VCaP (cell line): ENCODE results near the gene CACNA1I.

Experiments used
- H3K27ac ChIP-seq: fragments of 450-650 bp; 2 replicates; pipeline ENCODE4 v1.5.1; 2017
- CTCF ChIP-seq: fragments of 450-650 bp; conservative IDR thresholded peaks from 2 replicates; pipeline ENCODE4 v1.5.1; 2017; ENCODE audit warnings: mild to moderate bottlenecking, moderate library complexity

Gene CACNA1I

DNA sequence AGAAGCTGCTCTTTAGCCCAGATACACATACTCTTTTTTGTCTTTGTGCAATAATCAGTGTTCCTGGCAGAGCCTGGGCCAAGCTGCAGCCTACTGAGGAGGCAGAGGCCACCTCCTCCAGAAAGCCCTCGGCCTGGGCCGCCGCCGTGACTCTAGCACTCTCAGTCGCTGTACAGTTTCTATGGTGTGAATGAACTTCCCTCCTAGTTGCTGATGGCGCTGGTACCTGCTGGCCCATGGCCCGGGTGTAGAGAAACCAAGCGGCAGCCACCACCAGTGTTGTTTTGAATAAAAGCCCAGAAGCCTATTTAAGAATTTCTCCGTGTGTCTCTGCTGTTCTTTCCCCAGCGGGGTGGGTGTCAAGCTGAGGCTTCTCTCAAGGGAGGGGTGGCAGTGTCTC is 118.9 kb downstream of the CACNA1I start:
- H3K27ac ChIP-seq, result no peak overlapping the region
- no peak for TF ChIP-seq CTCF

GRCh38 chr22:39690881-39691605 is 120.5 kb downstream of the CACNA1I start:
- no peak overlapping the region for H3K27ac ChIP-seq
- no peak for TF ChIP-seq CTCF

DNA sequence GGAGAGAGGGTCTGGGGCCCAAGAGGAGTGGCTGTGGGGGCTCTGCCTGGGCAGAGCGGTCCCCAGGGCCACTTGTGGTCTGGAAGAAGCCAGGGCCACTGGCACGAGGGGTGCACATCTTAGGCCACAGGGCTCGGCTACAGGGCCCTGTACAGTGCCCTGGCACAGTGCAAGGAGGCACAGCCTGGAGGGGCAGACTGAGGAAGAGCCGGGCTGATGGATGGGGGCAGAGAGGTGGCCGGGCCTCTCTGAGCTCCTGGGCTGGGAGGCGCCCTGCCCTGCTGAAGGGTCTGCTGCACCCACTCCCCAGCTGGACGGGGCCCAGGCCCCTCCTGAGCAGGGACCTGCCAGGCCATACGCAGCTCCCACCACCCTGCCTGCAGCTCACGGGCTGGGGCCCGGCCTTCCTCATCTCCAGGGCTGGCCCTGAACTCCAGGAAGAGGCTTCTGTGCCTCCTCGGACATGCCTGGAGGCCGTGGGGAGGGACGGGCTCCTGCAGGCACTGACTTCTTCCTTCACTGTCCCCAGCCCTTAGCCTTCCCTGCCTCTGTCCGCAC is 123.5 kb downstream of the CACNA1I start:
- TF ChIP-seq CTCF, result no peak
- H3K27ac ChIP-seq, result no peak overlapping the region

DNA sequence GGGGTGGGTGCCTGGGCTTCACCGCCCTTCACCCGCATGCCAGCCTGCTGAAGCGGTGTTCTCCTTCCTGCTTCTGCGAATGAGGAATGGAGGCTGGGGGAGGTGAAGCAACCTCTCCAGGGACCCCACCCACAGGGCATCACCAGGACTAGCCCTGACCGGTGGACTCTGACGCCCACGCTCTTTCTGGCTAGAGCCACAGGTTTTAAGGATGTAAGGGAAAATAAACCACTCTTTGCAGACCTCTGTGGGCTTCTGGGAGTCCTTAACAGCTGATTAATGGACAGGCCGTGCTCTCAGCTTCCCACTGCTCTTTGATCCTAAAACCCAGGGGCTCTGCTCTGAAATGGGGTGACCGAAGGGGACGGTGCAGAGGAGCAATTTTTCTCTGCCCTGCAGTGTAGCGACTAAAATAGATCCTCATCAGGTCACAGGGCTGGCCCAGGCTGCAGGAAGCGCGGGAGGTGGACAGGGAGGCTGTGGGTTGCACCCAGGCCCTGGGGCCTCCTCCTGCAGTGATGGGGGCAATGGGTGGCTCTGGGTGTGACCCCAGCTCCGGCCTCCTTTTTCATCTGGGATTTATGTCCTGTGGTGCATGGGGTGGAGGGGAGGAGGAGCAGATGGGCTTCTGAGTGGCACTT is 127.4 kb downstream of the CACNA1I start:
- no peak overlapping the region for H3K27ac ChIP-seq
- no peak for TF ChIP-seq CTCF

- no peak for TF ChIP-seq CTCF
- no peak overlapping the region for H3K27ac ChIP-seq
Observed at GRCh38 chr22:39699631-39700360, 129.2 kb downstream of the CACNA1I start.

DNA sequence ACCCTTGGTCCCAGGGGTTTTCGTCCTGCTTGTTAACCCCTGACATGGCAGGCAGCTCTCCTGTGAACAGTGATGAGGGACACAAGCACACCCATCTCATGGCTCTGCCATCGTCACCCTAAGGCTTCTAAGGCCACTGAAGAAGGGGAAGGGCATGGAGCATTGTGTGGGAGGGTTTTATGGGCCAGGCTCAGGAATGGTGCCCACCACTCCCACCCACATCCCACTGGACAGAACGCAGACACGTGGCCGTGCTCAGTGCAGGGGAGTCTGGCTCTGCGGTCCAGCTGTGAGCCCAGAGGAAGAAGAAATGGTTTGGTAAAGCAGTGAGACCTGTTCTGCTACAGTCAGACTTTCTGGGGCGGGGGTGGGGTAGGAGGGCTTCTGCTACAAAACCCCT is 130.0 kb downstream of the CACNA1I start:
- no peak overlapping the region for H3K27ac ChIP-seq
- TF ChIP-seq CTCF, result no peak

- TF ChIP-seq CTCF, result no peak
- no peak overlapping the region for H3K27ac ChIP-seq
Observed at GRCh38 chr22:39703091-39703490, 132.5 kb downstream of the CACNA1I start.
